ENCODE data around the gene ACP6.

DNA sequence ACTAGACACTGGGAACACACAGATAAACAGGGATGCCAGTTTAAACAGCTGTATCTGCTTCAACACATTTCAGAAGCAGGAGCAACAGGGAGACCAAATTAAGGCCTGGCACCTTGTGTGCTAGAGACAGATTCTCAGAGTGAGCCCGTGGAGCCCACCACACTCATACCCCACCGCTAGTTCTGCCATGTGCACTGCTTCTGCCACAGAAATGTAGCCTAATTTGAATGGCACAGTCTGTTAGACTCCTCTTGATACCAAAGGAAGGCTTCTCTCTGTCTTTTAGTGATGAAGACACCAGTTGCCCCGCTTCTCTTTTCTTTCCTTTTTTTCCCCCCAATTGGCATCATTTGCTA lies 29.3 kb upstream of the ACP6 start:
- TF ChIP-seq, protein P1, sequence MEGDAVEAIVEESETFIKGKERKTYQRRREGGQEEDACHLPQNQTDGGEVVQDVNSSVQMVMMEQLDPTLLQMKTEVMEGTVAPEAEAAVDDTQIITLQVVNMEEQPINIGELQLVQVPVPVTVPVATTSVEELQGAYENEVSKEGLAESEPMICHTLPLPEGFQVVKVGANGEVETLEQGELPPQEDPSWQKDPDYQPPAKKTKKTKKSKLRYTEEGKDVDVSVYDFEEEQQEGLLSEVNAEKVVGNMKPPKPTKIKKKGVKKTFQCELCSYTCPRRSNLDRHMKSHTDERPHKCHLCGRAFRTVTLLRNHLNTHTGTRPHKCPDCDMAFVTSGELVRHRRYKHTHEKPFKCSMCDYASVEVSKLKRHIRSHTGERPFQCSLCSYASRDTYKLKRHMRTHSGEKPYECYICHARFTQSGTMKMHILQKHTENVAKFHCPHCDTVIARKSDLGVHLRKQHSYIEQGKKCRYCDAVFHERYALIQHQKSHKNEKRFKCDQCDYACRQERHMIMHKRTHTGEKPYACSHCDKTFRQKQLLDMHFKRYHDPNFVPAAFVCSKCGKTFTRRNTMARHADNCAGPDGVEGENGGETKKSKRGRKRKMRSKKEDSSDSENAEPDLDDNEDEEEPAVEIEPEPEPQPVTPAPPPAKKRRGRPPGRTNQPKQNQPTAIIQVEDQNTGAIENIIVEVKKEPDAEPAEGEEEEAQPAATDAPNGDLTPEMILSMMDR (IDR thresholded peaks at IDR 0.05) = no peak
- TF ChIP-seq RCOR1 (IDR thresholded peaks at IDR 0.05; ENCODE audit: low read depth, low read length) = no peak
- TF ChIP-seq RAD21 (conservative IDR thresholded peaks at IDR 0.05 in 1 of 2, IDR thresholded peaks at IDR 0.05 in 1 of 2) = no peak
- TF ChIP-seq RFX5 (IDR thresholded peaks at IDR 0.05) = no peak
- TF ChIP-seq, protein P2, sequence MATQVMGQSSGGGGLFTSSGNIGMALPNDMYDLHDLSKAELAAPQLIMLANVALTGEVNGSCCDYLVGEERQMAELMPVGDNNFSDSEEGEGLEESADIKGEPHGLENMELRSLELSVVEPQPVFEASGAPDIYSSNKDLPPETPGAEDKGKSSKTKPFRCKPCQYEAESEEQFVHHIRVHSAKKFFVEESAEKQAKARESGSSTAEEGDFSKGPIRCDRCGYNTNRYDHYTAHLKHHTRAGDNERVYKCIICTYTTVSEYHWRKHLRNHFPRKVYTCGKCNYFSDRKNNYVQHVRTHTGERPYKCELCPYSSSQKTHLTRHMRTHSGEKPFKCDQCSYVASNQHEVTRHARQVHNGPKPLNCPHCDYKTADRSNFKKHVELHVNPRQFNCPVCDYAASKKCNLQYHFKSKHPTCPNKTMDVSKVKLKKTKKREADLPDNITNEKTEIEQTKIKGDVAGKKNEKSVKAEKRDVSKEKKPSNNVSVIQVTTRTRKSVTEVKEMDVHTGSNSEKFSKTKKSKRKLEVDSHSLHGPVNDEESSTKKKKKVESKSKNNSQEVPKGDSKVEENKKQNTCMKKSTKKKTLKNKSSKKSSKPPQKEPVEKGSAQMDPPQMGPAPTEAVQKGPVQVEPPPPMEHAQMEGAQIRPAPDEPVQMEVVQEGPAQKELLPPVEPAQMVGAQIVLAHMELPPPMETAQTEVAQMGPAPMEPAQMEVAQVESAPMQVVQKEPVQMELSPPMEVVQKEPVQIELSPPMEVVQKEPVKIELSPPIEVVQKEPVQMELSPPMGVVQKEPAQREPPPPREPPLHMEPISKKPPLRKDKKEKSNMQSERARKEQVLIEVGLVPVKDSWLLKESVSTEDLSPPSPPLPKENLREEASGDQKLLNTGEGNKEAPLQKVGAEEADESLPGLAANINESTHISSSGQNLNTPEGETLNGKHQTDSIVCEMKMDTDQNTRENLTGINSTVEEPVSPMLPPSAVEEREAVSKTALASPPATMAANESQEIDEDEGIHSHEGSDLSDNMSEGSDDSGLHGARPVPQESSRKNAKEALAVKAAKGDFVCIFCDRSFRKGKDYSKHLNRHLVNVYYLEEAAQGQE (IDR thresholded peaks at IDR 0.05) = no peak
- TF ChIP-seq ESRRA (IDR thresholded peaks at IDR 0.05; ENCODE audit: borderline replicate concordance, low read length) = no peak
- TF ChIP-seq POLR2A (IDR thresholded peaks at IDR 0.05; ENCODE audit: low read length) = no peak
- TF ChIP-seq, protein P3, sequence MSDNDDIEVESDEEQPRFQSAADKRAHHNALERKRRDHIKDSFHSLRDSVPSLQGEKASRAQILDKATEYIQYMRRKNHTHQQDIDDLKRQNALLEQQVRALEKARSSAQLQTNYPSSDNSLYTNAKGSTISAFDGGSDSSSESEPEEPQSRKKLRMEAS (IDR thresholded peaks at IDR 0.05) = no peak
- no peak for TF ChIP-seq HOXB13 (CRISPR knock-in tag; IDR thresholded peaks at IDR 0.05; ENCODE audit: low read depth)
- TF ChIP-seq, protein P4, sequence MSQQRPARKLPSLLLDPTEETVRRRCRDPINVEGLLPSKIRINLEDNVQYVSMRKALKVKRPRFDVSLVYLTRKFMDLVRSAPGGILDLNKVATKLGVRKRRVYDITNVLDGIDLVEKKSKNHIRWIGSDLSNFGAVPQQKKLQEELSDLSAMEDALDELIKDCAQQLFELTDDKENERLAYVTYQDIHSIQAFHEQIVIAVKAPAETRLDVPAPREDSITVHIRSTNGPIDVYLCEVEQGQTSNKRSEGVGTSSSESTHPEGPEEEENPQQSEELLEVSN (IDR thresholded peaks at IDR 0.05; ENCODE audit: borderline replicate concordance, low read depth) = no peak
- TF ChIP-seq, protein P5, sequence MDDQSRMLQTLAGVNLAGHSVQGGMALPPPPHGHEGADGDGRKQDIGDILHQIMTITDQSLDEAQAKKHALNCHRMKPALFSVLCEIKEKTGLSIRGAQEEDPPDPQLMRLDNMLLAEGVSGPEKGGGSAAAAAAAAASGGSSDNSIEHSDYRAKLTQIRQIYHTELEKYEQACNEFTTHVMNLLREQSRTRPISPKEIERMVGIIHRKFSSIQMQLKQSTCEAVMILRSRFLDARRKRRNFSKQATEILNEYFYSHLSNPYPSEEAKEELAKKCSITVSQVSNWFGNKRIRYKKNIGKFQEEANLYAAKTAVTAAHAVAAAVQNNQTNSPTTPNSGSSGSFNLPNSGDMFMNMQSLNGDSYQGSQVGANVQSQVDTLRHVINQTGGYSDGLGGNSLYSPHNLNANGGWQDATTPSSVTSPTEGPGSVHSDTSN (IDR thresholded peaks at IDR 0.05) = no peak
- TF ChIP-seq, protein P6, sequence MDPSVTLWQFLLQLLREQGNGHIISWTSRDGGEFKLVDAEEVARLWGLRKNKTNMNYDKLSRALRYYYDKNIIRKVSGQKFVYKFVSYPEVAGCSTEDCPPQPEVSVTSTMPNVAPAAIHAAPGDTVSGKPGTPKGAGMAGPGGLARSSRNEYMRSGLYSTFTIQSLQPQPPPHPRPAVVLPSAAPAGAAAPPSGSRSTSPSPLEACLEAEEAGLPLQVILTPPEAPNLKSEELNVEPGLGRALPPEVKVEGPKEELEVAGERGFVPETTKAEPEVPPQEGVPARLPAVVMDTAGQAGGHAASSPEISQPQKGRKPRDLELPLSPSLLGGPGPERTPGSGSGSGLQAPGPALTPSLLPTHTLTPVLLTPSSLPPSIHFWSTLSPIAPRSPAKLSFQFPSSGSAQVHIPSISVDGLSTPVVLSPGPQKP (IDR thresholded peaks at IDR 0.05; ENCODE audit: low read depth, low read length) = no peak
- no peak for TF ChIP-seq SREBF2 (IDR thresholded peaks at IDR 0.05)
